HG03354 (cell line): ENCODE results near the gene GNAT2.

ENCODE experiments used
- ATAC-seq: cut with Tn5 transposase; IDR thresholded peaks from one replicate; pipeline ENCODE4 v1.9.1; 2021; ENCODE audit warnings: mild to moderate bottlenecking; ENCODE audit not compliant: unreplicated experiment, poor library complexity, severe bottlenecking

GNAT2 gene

DNA sequence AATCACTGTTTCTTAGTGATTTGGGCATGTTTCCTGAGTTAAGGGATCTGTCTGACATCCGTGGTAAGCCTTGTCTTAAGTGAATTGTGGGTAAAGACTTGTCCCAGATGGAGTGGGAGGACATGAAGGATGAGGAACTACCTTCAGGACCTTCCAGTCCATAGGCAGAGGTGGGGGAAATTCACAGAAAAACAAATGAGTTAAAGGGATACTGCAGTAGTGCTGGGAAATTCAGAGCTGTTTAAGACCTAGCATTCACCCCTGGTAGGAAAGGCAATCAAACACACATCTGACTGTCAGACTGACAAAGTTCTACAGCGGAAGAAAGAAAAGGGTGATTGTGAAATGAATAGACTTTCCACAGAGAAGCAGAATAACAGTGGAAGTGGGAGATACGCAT lies 3.0 kb downstream of the GNAT2 start:
- ATAC-seq, result no peak

DNA sequence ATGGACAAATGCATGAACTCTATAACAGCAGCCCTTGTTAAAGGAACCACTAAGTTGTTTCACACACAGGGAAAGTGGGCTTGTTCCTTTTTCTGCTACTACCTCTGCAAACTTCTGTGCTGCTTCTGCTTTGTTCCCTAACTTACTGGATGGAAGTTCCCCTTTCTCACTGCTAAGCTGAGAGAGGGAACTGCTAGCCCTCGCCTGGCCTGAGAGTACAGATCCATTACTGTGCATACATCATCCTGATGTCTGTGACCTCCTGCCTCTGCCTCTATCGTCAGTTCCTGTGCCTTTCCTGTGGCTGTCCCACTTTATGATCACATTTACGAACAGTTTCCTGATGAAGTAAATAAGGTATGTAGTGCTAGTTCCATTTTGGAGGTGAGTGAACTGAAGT lies 3.5 kb downstream of the GNAT2 start:
- ATAC-seq, result no peak

DNA sequence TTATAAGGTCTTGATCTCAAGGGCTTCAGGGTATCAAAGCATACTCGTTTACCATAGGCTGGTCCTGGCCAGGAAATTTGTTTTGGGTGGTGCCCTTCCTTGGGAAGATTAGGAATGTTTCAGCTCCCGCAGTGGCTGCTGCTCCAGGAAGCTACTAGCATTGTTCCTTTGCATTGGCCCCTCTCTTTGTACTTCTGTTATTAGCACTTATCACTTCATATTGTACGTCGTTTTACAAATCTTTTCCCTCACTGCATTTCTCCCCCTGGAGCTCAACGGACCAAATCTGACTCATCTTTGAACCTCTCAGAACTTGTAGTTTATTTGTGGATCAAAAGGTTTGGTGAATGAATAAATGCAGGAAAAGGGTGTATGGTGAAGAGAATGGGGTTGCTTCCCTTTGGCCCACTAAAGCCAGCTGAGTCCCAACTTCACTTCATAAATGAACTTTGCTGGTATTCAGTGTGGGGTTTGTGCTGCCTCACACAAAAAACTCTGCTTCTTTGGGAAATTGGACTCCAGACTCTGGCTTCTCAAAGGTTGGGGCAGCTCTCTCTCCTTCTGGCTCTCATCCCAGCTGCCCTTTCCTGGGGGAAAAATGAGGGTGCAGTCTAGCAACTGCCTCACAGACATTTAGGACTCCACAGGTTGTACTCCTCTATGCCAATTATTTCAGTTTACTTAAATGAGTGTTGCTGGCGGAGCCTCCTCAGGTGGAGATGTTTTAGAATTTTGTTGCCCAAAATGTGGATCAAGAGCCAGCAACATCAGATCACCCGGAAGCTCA lies 5.9 kb downstream of the GNAT2 start:
- no peak for ATAC-seq

DNA sequence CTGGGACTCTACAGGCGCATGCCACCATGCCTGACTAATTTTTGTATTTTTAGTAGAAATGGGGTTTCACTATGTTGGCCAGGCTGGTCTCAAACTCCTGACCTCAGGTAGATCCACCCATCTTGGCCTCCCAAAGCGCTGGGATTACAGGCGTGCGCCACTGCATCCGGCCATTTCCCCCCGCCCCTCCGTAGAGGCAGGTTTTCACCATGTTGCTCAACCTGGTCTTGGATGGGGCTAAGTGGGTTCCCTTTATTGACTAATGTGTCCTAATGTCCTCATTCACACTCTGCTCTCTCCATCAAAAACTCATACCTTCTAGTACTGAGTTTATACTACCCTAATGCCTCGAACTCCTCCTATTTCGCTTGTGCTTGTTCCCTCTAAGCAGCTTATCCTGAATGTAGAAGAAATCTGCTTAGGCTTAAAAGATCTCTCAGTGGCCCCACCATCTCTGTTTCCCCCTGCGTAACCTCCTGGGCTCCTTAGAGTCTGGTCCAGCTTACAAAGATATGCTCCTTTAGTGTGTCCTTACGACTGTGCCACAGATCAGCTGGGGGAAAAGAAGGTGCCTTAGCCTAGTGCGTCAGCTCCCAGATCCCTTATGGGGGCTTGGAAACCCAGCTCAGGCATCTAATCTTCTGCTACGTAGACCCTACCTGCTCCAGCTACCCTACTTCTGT lies 8.0 kb downstream of the GNAT2 start:
- ATAC-seq, result no peak

DNA sequence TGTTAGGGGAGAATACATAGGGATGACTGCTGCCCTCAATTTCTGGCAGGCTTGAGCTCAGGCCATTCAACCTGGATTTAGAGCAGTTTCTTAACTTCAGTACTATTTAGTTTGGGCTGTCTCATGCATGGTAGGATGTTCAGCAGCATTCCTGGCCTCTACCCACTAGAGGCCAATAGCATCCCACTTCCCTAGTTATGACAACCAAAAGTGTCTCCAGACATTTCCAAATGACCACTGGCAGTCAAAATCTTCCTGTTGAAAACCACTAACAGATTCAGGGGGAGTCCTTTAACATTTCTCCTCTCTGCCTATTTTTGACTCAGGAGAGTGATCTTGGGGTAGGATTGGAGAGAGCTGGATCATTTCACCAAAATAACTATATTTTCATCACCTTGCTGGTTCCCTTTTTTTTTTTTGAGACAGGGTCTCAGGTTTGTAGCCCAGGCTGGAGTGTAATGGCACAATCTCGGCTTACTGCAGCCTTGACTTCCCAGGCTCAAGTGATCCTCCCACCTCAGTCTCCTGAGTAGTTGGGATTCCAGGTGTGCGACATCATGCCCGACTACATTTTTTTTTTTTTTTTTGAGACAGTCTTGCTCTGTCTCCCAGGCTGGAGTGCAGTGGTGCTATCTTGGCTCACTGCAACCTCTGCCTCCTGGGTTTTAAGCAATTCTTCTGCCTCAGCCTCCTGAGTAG lies 8.7 kb downstream of the GNAT2 start:
- no peak for ATAC-seq

DNA sequence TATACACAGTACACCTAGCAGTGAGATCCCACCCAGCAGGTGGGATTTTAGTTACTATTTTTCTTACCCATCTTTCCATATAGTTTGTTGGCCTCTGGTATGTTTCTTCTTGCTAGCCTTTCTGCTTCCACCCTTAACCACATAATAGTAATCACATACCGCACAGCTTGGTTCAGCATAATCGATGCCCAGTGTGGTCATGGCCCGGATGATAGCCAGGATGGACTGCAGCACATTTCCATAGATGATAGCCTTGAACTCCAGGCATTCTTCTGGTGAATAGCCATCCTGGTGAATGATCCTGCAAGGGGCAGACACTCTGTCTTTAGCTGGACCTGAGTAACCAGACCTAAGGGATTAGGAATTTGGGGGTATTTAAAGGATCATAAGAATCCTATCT lies 9.5 kb downstream of the GNAT2 start:
- ATAC-seq, result no peak

DNA sequence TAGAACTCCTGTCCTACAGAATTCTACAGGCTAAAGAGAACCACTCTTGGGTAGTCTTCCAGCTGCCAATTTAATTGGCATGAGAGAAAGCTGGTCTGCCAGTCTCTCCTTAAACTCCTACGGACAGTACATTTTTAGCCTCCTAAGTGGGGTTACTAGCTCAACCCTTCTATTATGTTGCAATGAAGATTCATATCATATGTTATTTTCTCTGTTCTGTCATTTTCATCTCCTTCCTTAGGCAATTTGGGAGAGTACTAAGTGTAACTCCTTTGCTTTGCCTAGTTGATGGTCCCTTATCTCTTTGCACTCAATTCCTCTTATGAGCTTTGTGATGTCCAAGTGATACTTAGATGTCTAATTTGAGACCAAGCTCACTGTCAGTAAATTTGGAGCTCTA lies 14.0 kb downstream of the GNAT2 start:
- ATAC-seq, result no peak

DNA sequence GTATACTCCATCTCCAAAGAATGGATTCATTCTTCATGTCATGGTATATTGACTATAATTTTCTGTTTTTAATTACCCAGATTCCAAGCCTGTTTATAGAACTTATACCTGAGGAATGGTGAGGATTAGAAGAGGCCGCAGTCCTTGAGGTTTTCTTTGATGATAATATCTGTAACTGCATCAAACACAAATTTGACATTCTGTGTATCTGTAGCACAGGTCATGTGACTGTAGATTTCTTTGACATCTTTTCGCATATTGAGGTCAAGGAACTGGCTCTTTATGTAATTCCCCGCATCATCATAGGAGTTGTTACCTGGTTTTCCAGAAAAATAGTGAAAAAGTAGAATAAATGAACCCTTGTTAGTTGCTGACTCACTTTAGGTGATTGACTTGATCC lies 16.2 kb downstream of the GNAT2 start:
- ATAC-seq, result no peak

DNA sequence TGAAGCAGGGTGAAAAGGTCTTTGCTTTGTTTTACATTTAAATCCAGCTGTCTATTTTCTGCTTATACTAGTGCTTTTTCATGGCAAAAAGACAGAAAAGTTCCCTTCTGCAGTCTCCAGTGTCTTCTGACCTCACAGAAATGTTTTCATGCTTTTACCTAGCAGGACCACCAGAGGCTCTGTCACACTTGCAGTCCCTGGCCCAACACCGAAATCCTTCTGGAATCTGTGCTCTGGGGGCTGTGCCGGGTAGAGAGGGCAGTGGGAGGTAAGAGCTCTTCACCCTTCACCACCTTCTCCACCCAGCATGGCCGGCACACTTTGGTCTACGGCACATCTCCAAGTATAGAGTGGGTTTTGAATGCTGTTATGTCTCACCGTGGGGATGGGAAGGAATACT lies 20.8 kb downstream of the GNAT2 start:
- no peak for ATAC-seq

DNA sequence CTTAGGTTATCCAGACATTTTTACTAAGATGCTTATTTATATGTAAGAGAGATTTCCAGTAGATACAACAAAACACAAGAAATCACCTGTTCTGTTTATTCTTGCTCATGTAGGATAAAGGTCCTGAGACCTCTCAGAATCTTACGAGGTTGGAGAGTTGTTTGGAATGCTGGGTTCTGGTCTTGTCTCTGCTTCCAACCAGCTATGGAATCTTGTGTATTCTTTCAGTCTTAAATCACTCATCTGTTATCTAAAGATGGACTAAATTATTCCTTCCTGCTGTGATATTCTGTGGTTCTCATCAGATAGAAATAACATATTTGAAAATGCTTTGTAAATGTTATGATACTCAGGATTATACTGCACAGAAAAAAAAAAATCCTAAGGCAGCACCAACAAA lies 21.3 kb downstream of the GNAT2 start:
- ATAC-seq, result no peak

DNA sequence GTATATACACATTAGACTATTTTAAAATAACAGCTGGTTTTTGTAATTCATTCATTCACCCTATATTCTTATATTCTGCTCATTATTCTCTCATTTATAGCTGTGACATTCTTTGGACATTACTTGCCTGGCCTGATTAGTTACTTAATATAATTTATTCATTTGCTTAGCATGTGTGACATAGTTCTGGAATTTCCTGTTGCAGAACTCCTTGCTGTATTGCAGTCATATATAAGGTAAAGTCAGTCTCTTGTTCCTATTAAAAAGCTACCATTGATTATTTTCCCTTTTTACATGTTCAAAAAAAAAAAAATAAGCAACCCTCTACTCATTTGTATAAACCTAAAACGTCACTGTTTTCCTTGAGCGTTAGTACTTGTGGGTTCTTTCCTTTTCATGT lies 23.9 kb downstream of the GNAT2 start:
- ATAC-seq, result no peak

DNA sequence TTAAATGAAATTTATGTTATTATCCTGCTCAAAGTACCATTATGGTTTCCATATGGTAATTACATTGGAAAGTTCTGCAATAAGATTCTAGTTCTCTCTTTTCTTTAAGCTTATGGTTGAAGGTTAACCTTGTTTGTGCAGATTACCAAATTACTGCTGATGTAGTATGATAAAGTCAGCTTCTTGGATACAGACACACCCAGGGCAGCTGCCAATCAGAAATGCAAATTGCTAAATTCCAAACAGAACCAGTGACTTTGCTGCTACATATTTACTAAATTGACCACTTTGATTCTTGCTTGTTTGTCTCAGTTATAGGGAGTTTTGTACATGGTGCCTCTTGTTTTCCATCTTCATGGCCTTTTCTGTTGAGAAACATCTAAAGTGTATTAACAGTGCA lies 26.5 kb downstream of the GNAT2 start:
- no peak for ATAC-seq

DNA sequence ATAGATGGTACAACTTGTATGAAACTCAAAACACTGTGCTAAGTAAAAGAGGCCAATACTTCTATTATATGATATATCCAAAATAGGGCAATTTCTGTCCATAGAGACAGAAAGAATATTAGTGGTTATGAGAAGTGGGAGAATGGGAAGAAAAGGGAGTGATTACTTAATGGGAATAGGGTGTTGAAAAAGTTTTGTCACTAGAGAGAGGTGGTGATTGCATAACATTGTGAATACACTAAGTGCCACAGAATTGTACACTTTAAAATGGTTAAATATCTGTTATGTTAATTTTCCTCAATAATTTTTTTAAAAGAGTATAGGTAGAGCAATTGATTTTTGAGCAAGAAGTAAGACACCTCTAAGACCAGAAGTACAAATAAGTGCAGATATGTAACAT lies 29.7 kb downstream of the GNAT2 start:
- ATAC-seq, result no peak

DNA sequence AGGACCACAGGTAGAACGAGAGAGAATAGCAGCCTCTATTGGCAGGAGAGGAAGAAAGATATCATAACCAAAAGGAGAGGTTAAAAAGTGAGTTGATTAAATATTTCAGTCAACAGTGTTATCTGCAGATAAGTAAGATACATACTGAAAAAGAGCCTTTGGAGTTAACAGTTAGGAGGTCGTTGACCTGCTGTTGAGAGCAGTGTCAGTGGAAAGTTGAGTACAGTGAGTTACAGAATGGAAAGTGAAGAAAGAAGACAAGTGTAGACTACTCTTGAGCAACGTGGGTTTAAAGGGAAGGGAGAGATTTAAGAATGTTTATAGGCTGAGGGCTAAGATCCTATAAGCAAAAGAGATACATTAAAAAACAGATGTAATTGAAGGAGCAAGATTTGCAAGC lies 30.2 kb downstream of the GNAT2 start:
- ATAC-seq, result no peak

DNA sequence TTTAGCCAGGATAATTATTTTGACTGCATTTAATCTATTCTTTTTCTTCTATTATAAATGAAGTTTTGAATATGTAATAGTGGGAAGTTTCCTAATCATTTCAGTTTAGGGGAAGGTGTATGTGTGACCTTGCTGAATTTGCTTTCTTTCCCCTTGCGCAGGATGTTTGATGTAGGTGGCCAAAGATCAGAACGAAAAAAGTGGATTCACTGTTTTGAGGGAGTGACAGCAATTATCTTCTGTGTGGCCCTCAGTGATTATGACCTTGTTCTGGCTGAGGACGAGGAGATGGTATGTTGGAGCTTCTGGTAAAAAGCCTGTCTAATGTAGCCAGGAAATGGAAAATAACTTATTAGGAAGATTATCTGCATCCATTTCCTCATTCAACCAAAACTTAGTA lies 33.4 kb downstream of the GNAT2 start:
- ATAC-seq, result no peak

DNA sequence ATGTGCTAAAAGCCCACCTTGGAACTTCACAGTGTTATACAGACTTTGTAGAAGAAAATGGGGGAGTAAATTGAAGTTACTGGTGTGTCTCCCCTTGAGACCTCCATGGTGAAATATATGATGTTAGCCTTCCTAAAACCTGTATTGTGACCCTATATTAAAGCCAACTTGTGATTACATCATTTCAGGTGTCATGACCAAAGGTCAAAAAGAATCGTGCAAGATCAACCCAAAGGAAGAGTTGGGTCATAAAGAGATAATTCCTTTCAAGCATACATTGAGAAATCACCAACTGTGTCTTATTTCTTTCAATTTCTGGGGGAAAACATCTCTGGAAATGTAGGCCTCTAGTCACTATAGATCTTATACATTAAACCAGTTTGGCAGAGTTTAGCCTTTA lies 34.6 kb downstream of the GNAT2 start:
- no peak for ATAC-seq

DNA sequence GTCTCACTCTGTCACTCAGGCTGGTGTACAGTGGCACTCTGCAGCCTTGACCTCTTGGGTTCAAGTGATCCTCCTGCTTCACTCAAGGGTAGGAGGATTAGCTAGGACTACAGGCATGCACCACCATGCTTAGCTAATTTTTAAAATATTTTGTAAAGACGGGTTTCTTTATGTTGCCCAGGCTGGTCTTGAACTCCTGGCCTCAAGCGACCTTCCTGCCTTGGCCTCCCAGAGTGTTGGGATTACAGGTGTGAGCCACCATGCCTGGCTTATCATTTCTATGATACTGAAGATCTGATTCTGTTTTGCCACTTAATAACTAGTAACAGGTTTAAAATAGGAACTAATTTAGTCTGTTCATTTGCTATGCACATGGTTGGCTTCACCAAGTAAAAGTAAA lies 37.4 kb downstream of the GNAT2 start:
- no peak for ATAC-seq

DNA sequence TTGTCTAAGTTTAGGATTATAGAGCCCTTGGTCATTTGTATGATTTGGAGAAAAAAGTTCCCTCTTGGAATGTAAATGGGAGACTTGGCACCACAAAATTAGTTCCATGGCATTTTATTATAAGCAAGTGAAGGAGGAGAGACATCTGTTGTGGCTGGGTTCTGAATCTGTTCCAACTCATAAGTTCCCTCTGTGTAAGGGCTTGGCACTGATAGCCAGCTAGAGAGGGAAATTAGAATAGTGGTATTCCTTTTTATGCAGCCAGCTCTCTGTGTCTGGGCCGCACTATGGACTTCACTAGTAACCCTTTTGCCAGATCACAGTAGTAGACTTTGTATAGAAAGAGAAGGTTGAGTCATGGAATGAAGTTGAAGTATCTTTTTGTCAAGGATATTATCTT lies 39.9 kb downstream of the GNAT2 start:
- ATAC-seq, result no peak

DNA sequence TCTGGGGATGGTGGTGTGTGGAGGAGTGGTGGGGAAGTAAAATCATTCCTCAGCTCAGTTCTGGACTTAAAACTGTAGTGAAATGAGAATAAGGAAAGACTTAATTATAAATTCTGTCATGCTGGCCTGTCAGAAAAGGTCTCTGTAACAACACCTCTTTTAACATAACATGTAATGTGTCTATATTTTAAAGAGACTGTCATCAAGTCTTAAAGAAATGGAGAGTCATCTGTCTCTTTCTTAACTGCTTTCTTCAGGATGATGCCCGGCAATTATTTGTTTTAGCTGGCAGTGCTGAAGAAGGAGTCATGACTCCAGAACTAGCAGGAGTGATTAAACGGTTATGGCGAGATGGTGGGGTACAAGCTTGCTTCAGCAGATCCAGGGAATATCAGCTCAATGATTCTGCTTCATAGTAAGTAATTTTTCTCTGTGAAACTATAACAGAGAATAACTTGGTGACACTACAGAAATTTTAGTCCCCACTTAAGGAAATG lies 40.4 kb downstream of the GNAT2 start:
- ATAC-seq, result no peak

DNA sequence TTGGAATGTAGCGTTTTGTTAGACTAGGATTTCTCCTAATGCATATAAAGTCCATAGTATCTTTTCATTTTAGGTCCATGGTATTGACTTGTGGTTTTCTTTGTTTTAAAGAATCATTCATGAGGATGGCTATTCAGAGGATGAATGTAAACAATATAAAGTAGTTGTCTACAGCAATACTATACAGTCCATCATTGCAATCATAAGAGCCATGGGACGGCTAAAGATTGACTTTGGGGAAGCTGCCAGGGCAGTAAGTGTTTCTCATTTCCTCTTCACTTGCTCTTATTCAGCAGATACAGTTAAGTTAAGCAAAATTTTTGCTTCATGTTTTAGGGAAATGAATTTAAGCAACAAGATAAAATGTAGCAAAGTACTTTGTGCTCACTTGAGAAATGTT lies 45.6 kb downstream of the GNAT2 start:
- ATAC-seq, result no peak

DNA sequence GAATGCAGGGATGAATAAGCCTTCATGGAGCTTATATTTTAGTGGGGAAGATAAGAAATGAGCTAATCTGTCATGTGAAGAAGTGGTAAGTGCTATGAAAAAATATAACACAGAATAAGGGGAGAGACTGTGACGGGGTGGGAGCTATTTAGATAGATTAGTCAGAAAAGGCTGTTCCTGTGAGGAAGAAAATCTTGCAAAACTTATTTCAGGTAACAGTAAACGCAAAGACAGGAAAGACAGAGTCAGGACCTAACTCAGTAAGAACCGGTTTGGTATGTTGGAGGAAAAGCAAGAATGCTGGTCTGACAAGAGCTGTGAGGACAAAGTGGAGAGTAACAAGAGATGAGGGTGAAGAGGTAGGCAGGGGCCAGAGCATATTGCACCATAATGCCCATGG lies 49.0 kb downstream of the GNAT2 start:
- no peak for ATAC-seq
